IMR-90 (cell line): ENCODE results near the gene SCIN. TPM values are rescaled to one million over a fixed set of nuclear protein-coding genes. Genes with fewer than 3 reads are reported as not detected.

ENCODE experiments used
- ATAC-seq: fragments of 200-7000 bp; cut with Tn5 transposase; 2 replicates; pipeline ENCODE4 v1.9.1; 2020; ENCODE audit warnings: low read depth, mild to moderate bottlenecking, moderate library complexity
- BruUV-seq: library from RNA; stranded (reverse); fragments of 400-500 nt; replicated peaks from 2 replicates; lab custom pipeline; 2021; lab: Mats Ljungman, UMichigan
- CTCF ChIA-PET: fragments of 300-600 bp; formaldehyde crosslinking; extraction: SDS; loops from one replicate; lab custom pipeline; 2021; ENCODE audit warnings: antibody characterized with exemption; lab: Yijun Ruan, JAX
- POLR2A ChIA-PET: fragments of 300-600 bp; sonication (Branson Sonifier 250); formaldehyde crosslinking; loops from one replicate; lab custom pipeline; 2022; ENCODE audit warnings: antibody characterized with exemption; ENCODE audit not compliant: unreplicated experiment; lab: Charles Lee
- DNase-seq: peaks from one replicate; pipeline ENCODE4 v3.0.0; 2013
- H2AFZ ChIP-seq: replicated peaks from 2 replicates; pipeline ENCODE3; 2013; ENCODE audit warnings: low read length, mild to moderate bottlenecking; ENCODE audit not compliant: poor library complexity
- H2AK5ac ChIP-seq: 2 replicates; pipeline ENCODE4 v1.6.1; 2013; ENCODE audit warnings: low read depth, low read length, inconsistent platforms
- H2AK9ac ChIP-seq: replicated peaks from 2 replicates; pipeline ENCODE3; 2013; ENCODE audit warnings: mild to moderate bottlenecking, low read depth, low read length, moderate library complexity; ENCODE audit not compliant: poor library complexity
- H2BK120ac ChIP-seq: 2 replicates; pipeline ENCODE4 v1.6.1; 2013; ENCODE audit warnings: low read depth, low read length, inconsistent platforms
- H2BK15ac ChIP-seq: 3 replicates; pipeline ENCODE4 v1.6.1; 2013; ENCODE audit warnings: low read depth, low read length, inconsistent platforms
- H2BK20ac ChIP-seq: 2 replicates; pipeline ENCODE4 v1.6.1; 2013; ENCODE audit warnings: low read depth, mild to moderate bottlenecking, inconsistent platforms, low read length, moderate library complexity
- H2BK5ac ChIP-seq: 2 replicates; pipeline ENCODE4 v1.6.1; 2013; ENCODE audit warnings: mild to moderate bottlenecking, low read depth, low read length, inconsistent platforms; ENCODE audit not compliant: poor library complexity, severe bottlenecking
- H3K14ac ChIP-seq: replicated peaks from 2 replicates; pipeline ENCODE4 v1.6.1; 2013; ENCODE audit warnings: low read depth, low read length, inconsistent platforms
- H3K18ac ChIP-seq: 2 replicates; pipeline ENCODE4 v1.6.1; 2013; ENCODE audit warnings: low read depth, low read length, control low read depth
- H3K23ac ChIP-seq: 2 replicates; pipeline ENCODE4 v1.6.1; 2013; ENCODE audit warnings: low read depth, low read length, inconsistent platforms
- H3K27ac ChIP-seq: 2 replicates; pipeline ENCODE4 v1.5.1; 2013; ENCODE audit warnings: mild to moderate bottlenecking, control low read depth, low read length; ENCODE audit not compliant: insufficient read depth
- H3K27me3 ChIP-seq: 2 replicates; pipeline ENCODE4 v1.6.1; 2013; ENCODE audit warnings: low read length; ENCODE audit not compliant: control insufficient read depth, insufficient read depth
- H3K36me3 ChIP-seq: 2 replicates; pipeline ENCODE4 v1.6.1; 2013; ENCODE audit warnings: low read length, mixed read lengths; ENCODE audit not compliant: control insufficient read depth, insufficient read depth
- H3K4ac ChIP-seq: 2 replicates; pipeline ENCODE4 v1.6.1; 2013; ENCODE audit warnings: low read depth, low read length, inconsistent platforms
- H3K4me1 ChIP-seq: 2 replicates; pipeline ENCODE4 v1.6.1; 2013; ENCODE audit warnings: low read length, mixed read lengths; ENCODE audit not compliant: control insufficient read depth, insufficient read depth
- H3K4me2 ChIP-seq: 2 replicates; pipeline ENCODE4 v1.6.1; 2013; ENCODE audit warnings: low read depth, mild to moderate bottlenecking, control low read depth, low read length, moderate library complexity
- H3K4me3 ChIP-seq: 2 replicates; pipeline ENCODE4 v1.5.1; 2013; ENCODE audit warnings: low read depth, mild to moderate bottlenecking, control low read depth, low read length, moderate library complexity; ENCODE audit not compliant: insufficient read depth
- H3K56ac ChIP-seq: 2 replicates; pipeline ENCODE4 v1.6.1; 2013; ENCODE audit warnings: low read length, inconsistent platforms; ENCODE audit not compliant: insufficient read depth; ENCODE audit errors: extremely low read depth
- H3K79me1 ChIP-seq, 2 experiments: 2 replicates each; pipeline ENCODE4 v1.6.1; 2013; ENCODE audit warnings: low read length in 2 of 2, inconsistent platforms in 1 of 2, low read depth in 1 of 2
- H3K9ac ChIP-seq: 2 replicates; pipeline ENCODE4 v1.6.1; 2013; ENCODE audit warnings: low read depth, low read length, control low read depth
- H3K9me1 ChIP-seq: 2 replicates; pipeline ENCODE4 v1.6.1; 2013; ENCODE audit warnings: low read length, inconsistent platforms; ENCODE audit not compliant: insufficient read depth
- H3K9me3 ChIP-seq: 2 replicates; pipeline ENCODE4 v1.6.1; 2013; ENCODE audit warnings: low read length; ENCODE audit not compliant: control insufficient read depth, insufficient read depth
- H4K20me1 ChIP-seq: 2 replicates; pipeline ENCODE4 v1.6.1; 2013; ENCODE audit warnings: low read length, inconsistent platforms; ENCODE audit not compliant: insufficient read depth
- H4K5ac ChIP-seq: 2 replicates; pipeline ENCODE4 v1.6.1; 2013; ENCODE audit warnings: mild to moderate bottlenecking, low read depth, low read length, control low read depth
- H4K8ac ChIP-seq, 2 experiments: 2 replicates each; pipeline ENCODE4 v1.6.1; 2013; ENCODE audit warnings: low read depth in 2 of 2, low read length in 2 of 2, control low read depth in 1 of 2, inconsistent platforms in 1 of 2
- H4K91ac ChIP-seq: 2 replicates; pipeline ENCODE4 v1.6.1; 2013; ENCODE audit warnings: low read depth, low read length, inconsistent platforms; ENCODE audit not compliant: insufficient read depth
- BHLHE40 ChIP-seq: fragments of 150-350 bp; IDR thresholded peaks from 2 replicates; pipeline ENCODE4 v1.6.1; 2016; ENCODE audit warnings: mild to moderate bottlenecking, low read depth, low read length
- CEBPB ChIP-seq: IDR thresholded peaks from 2 replicates; pipeline ENCODE4 v1.6.1; 2012; ENCODE audit warnings: low read depth, low read length, improper control_type of control experiment
- ELK1 ChIP-seq: fragments of 150-350 bp; IDR thresholded peaks from 2 replicates; pipeline ENCODE4 v1.6.1; 2016; ENCODE audit warnings: low read depth, mild to moderate bottlenecking, low read length, moderate library complexity, borderline replicate concordance
- MAFK ChIP-seq: IDR thresholded peaks from 2 replicates; pipeline ENCODE4 v1.6.1; 2012; ENCODE audit warnings: low read depth, low read length, improper control_type of control experiment
- MXI1 ChIP-seq: IDR thresholded peaks from 2 replicates; pipeline ENCODE4 v1.6.1; 2012; ENCODE audit warnings: low read depth, mild to moderate bottlenecking, low read length, moderate library complexity, borderline replicate concordance
- NFE2L2 ChIP-seq: fragments of 150-350 bp; IDR thresholded peaks from 2 replicates; pipeline ENCODE4 v1.6.1; 2016; ENCODE audit warnings: low read depth, mild to moderate bottlenecking, low read length
- POLR2A ChIP-seq: IDR thresholded peaks from 2 replicates; pipeline ENCODE4 v1.6.1; 2012; ENCODE audit warnings: mild to moderate bottlenecking, low read depth, low read length
- RCOR1 ChIP-seq: IDR thresholded peaks from 2 replicates; pipeline ENCODE4 v1.6.1; 2012; ENCODE audit warnings: mild to moderate bottlenecking, low read length, improper control_type of control experiment; ENCODE audit not compliant: insufficient replicate concordance
- RFX5 ChIP-seq: IDR thresholded peaks from 2 replicates; pipeline ENCODE4 v1.8.0; 2012; ENCODE audit warnings: low read depth, mild to moderate bottlenecking, low read length, moderate library complexity
- SMC3 ChIP-seq: fragments of 150-350 bp; IDR thresholded peaks from 2 replicates; pipeline ENCODE4 v1.6.1; 2016; ENCODE audit warnings: low read depth, mild to moderate bottlenecking, antibody characterized with exemption, low read length, moderate library complexity
- WGBS, 2 experiments: methylation state at CpG; one replicate each; pipeline versions ENCODE4 v1.1.5 to v1.1.7; 2013; ENCODE audit warnings: missing lambda C conversion rate in 2 of 2; ENCODE audit not compliant: insufficient read length in 1 of 2; ENCODE audit errors: extremely low coverage in 2 of 2; 5-methylcytosine and 5-hydroxymethylcytosine counted together
- dilution Hi-C: fragments of 300-500 bp; cut with HindIII; formaldehyde crosslinking; loops from one replicate; pipeline ENCODE4 v1.14.3; 2018; ENCODE audit warnings: low sequenced_read_pairs; ENCODE audit not compliant: unreplicated experiment
- in situ Hi-C: fragments of 300-500 bp; cut with MboI; formaldehyde crosslinking; loops from 3 replicates; pipeline ENCODE4 v1.14.3; 2019; ENCODE audit warnings: low sequenced_read_pairs, inconsistent platforms, mixed read lengths
- intact Hi-C: fragments of 100-400 bp; cut with micrococcal nuclease; formaldehyde crosslinking; loops from 2 replicates; pipeline ENCODE4 v1.10.0; 2022
- polyA plus RNA-seq, 3 experiments: library from polyadenylated mRNA; depleted of rRNA; stranded (reverse); fragments of >200 nt; gene quantifications; 2 replicates each; pipeline ENCODE4 v1.2.3, GENCODE V29; 2012; ENCODE audit warnings: low replicate concordance in 1 of 3
- total RNA-seq: library from RNA; depleted of rRNA; stranded (reverse); fragments of >200 nt; gene quantifications from 2 replicates; pipeline ENCODE4 v1.2.3, GENCODE V29; 2012

SCIN gene
- total and polyA plus RNA-seq, 2 of the 4 experiments (the other 2 are of a cell fraction), result under 0.01 to 0.05 TPM

DNA sequence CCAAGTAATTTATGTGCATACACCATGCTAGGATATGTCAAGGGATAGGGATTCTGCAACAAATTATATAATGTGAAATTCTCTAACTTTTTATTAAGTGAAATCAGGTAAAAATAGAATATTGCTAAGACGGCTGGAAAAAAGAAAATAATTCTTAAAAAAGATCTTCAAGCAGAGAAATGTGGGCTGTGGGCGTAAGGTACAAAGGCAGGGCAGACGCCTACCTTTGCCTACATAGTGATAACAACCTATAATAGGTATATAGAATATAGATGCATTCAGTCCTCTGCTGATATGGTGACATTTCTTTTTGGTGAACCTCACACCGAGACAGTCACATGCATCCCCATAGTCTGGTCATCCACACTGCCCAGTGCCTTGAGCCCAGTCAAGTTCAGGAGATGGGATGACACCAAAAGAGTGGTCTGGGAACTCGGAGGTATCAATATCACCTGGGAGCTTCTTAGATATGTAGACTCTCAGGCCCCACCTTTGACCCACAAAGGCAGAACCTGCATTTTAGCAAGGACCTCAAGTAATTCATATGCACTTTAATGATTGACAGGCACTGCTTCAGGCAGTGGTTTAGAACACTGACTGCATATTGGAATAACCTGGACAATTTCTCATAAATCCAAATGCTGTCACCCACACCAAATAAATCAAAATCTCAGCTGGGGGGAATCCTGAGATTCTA lies 59.4 kb downstream of the SCIN start:
- CTCF ChIA-PET, result interaction anchor here (0.6 kb wide), 1 partner anchor 328 kb away, joined by 4 read pairs; no protein-coding TSS in a partner anchor
- no TSS peak for BruUV-seq

More for the DNA sequence above, 59.4 kb downstream of the SCIN start:
- no peaks in the 10 kb centered on the region for H4K20me1 ChIP-seq
- H2AK5ac ChIP-seq, result no peak overlapping the region
- no CpG with 5 or more reads among the region's 5 CpGs for WGBS, 2 experiments
- no peak overlapping the region for H4K8ac ChIP-seq
- dilution Hi-C loops, result no loop called here
- no peak overlapping the region for H2BK5ac ChIP-seq
- no peaks in the 10 kb centered on the region for H3K4me1 ChIP-seq
- no peak overlapping the region for H2BK20ac ChIP-seq
- H3K4me2 ChIP-seq, result no peak overlapping the region
- POLR2A ChIA-PET, result no interaction called here
- no peak for TF ChIP-seq CEBPB
- TF ChIP-seq MAFK, result no peak
- no peak for TF ChIP-seq POLR2A
- no peak for TF ChIP-seq RFX5
- no peak for TF ChIP-seq BHLHE40
- no peak for TF ChIP-seq SMC3
- TF ChIP-seq ELK1, result no peak
- TF ChIP-seq MXI1, result no peak
- no peak for TF ChIP-seq NFE2L2
- no peak for TF ChIP-seq RCOR1
- in situ Hi-C loops, result loop anchor here (5.0 kb wide), 1 partner anchor 108 kb away; no protein-coding TSS in a partner anchor
- H3K4ac ChIP-seq, result no peak overlapping the region
- DNase-seq (no peak), ATAC-seq (no peak)
- no peaks in the 10 kb centered on the region for H3K9me1 ChIP-seq
- H3K27me3 ChIP-seq, result peaks cover 8% of the 10 kb centered on the region
- H3K18ac ChIP-seq, result no peak overlapping the region
- no peak overlapping the region for H4K91ac ChIP-seq
- H3K79me1 ChIP-seq, result no peaks in the 10 kb centered on the region
- H3K14ac ChIP-seq, result no peak overlapping the region
- no peak overlapping the region for H4K5ac ChIP-seq
- H2BK120ac ChIP-seq, result no peak overlapping the region
- no peak overlapping the region for H2BK15ac ChIP-seq
- intact Hi-C loops, result no loop called here
- H3K9me3 ChIP-seq, result no peaks in the 10 kb centered on the region
- no peaks in the 10 kb centered on the region for H3K36me3 ChIP-seq
- no peak overlapping the region for H2AFZ ChIP-seq
- H3K9ac ChIP-seq, result no peak overlapping the region
- no peak overlapping the region for H2AK9ac ChIP-seq
- H3K56ac ChIP-seq, result no peak overlapping the region
- H3K23ac ChIP-seq, result no peak overlapping the region
- H3K27ac ChIP-seq, result no peak overlapping the region
- H3K4me3 ChIP-seq, result no peak overlapping the region
